ENCODE data around the gene GPR146. TPM values are rescaled to one million over a fixed set of nuclear protein-coding genes. Genes with fewer than 3 reads are reported as not detected.

GPR146 gene
- total RNA-seq, 1 experiment from 2014 or later, result 9.2 TPM

DNA sequence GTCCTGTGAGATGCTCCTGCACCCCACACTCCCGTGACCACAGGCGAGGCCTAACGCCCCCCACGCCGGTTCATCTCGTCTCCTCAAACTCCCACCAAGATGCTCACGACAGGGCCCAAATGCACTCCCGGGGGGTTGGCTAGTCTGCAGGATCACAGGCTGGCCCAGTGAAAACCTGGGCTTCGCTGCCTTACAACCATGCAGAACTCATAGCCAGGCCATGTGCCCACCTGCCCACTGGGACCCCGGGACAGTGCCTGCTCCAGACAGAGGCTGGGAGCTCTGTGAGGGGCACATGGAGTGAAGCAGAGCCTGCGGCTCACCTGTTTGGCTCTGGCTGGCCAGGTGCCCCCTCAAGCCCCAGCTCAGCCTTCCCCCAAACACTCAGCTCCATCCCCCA, 34.2 kb downstream of the GPR146 start:
- DNase-seq, result no peak
- Histone ChIP-seq H4K20me1 (ENCODE audit: insufficient read depth, low read depth, low read length) (peaks cover 45% of the 10 kb centered on the region; the same call in 1 of the 2 replicates), H3K4me2 (ENCODE audit: low read depth, low read length, poor library complexity, severe bottlenecking) (no peak overlapping the region)

DNA sequence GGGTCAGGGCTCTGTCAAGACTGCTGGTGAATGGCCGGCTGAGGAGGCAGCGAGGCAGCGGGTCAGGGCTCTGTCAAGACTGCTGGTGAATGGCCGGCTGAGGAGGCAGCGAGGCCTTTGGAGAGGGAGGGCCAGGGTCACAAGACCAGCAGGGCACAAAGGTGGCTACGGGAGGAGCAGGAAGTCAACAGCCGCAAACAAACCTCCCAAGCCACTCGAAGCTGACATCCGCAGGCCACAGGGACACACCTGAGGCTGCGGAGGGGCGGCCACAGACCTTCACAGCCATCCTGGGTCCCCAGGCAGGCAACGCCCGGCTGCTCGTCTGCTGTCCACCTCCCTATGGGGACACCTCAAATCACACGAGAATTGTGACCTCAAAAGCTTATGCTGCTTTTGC, 34.6 kb downstream of the GPR146 start:
- no peak overlapping the region for H3K4me3 ChIP-seq (ENCODE audit: low read length)
- H4K20me1 ChIP-seq (ENCODE audit: insufficient read depth, low read depth, low read length), result peaks cover 49% of the 10 kb centered on the region; the same call in 1 of the 2 replicates
- no peaks in the 10 kb centered on the region for H3K27me3 ChIP-seq (ENCODE audit: low read length)
- no peaks in the 10 kb centered on the region for H3K36me3 ChIP-seq (ENCODE audit: insufficient read depth, low read length)
- no peaks in the 10 kb centered on the region for H3K79me2 ChIP-seq (ENCODE audit: low read length)
- no peak overlapping the region for H3K9ac ChIP-seq (ENCODE audit: low read length)
- H3K4me1 ChIP-seq (ENCODE audit: low read length), result no peaks in the 10 kb centered on the region
- H3K27ac ChIP-seq (ENCODE audit: low read length), result no peak overlapping the region
- H3K4me2 ChIP-seq (ENCODE audit: low read depth, low read length, poor library complexity, severe bottlenecking), result no peak overlapping the region
- no peak overlapping the region for H2AFZ ChIP-seq (ENCODE audit: low read length)
- DNase-seq, result no peak
- no peaks in the 10 kb centered on the region for H3K9me3 ChIP-seq (ENCODE audit: low read length)
- H3K9me2 ChIP-seq (replicated peaks; ENCODE audit: insufficient read depth, low read length), result no peaks in the 10 kb centered on the region

More for the DNA sequence above, 34.2 kb downstream of the GPR146 start:
- Histone ChIP-seq H3K9me2 (replicated peaks; ENCODE audit: insufficient read depth, low read length) (no peaks in the 10 kb centered on the region), H3K4me3 (ENCODE audit: low read length) (no peak overlapping the region), H3K36me3 (ENCODE audit: insufficient read depth, low read length) (no peaks in the 10 kb centered on the region), H2AFZ (ENCODE audit: low read length) (no peak overlapping the region), H3K4me1 (ENCODE audit: low read length) (no peaks in the 10 kb centered on the region), H3K27ac (ENCODE audit: low read length) (no peak overlapping the region), H3K27me3 (ENCODE audit: low read length) (no peaks in the 10 kb centered on the region), H3K9ac (ENCODE audit: low read length) (no peak overlapping the region), H3K9me3 (ENCODE audit: low read length) (no peaks in the 10 kb centered on the region), H3K79me2 (ENCODE audit: low read length) (no peaks in the 10 kb centered on the region)

DNA sequence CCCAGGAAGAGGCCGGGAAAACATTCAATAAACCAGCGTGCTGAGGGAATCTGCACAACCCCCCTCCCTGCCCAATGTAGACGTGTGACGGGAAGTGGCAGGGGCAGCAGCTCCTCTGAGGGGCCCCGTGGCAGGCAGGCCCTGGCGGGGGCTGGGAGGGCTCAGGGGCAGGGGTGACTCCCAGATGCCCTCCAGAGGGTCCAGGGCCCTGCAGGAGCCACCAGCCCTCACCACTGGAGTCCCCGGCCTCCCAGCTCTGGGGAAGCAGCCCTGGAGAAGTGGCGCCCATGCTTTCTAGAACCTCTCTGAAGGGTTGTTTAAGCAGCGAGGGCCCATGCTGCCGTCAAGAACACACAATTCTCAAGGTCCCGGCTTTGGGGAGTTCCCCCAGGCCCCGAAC, 35.2 kb downstream of the GPR146 start:
- DNase-seq, result no peak
- no peak overlapping the region for H3K4me3 ChIP-seq (ENCODE audit: low read length)
- no peaks in the 10 kb centered on the region for H3K79me2 ChIP-seq (ENCODE audit: low read length)
- H3K9me2 ChIP-seq (replicated peaks; ENCODE audit: insufficient read depth, low read length), result no peaks in the 10 kb centered on the region
- no peaks in the 10 kb centered on the region for H3K9me3 ChIP-seq (ENCODE audit: low read length)
- H4K20me1 ChIP-seq (ENCODE audit: insufficient read depth, low read depth, low read length), result peaks cover 51% of the 10 kb centered on the region
- no peak overlapping the region for H3K4me2 ChIP-seq (ENCODE audit: low read depth, low read length, poor library complexity, severe bottlenecking)
- no peaks in the 10 kb centered on the region for H3K4me1 ChIP-seq (ENCODE audit: low read length)
- H3K27ac ChIP-seq (ENCODE audit: low read length), result no peak overlapping the region
- H3K27me3 ChIP-seq (ENCODE audit: low read length), result no peaks in the 10 kb centered on the region
- H3K9ac ChIP-seq (ENCODE audit: low read length), result no peak overlapping the region
- H2AFZ ChIP-seq (ENCODE audit: low read length), result no peak overlapping the region
- no peaks in the 10 kb centered on the region for H3K36me3 ChIP-seq (ENCODE audit: insufficient read depth, low read length)

DNA sequence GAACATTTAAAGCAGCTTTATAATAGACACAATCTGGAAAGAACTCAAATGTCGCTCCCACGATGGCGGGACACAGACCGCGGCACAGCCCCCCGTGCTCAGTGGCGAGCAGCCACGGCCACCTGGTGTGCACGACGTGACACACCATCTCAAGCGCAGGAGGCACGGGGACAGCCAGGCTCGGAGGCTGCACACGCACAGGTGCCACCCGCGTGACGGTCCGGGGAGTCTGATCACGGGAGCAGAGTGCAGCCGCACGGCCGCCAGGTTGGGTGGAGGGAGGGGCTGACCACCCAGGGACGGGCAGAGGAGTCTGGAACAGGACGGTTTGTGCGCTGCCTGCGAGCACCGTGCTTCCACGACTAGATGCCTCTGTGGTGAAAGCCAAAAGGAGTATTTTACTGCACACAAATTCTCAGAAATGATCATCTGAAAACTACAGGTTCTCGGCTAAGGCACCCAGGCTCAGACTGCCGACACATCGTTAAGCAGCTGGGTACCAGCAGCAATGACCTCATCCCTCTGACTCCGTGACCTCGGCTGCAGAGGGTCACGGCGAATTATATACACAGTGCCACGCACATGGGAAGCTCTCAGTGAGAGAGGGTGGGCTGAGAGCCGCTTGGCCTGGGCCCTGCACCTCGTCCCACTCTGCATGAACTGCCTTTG, 36.0 kb downstream of the GPR146 start:
- Histone ChIP-seq H3K36me3 (ENCODE audit: insufficient read depth, low read length) (no peaks in the 10 kb centered on the region), H4K20me1 (ENCODE audit: insufficient read depth, low read depth, low read length) (peaks cover 55% of the 10 kb centered on the region), H2AFZ (ENCODE audit: low read length) (no peak overlapping the region), H3K9me2 (replicated peaks; ENCODE audit: insufficient read depth, low read length) (no peaks in the 10 kb centered on the region), H3K27ac (ENCODE audit: low read length) (no peak overlapping the region), H3K27me3 (ENCODE audit: low read length) (no peaks in the 10 kb centered on the region), H3K79me2 (ENCODE audit: low read length) (no peaks in the 10 kb centered on the region), H3K4me3 (ENCODE audit: low read length) (no peak overlapping the region), H3K4me1 (ENCODE audit: low read length) (peaks cover 3% of the 10 kb centered on the region), H3K9ac (ENCODE audit: low read length) (no peak overlapping the region), H3K9me3 (ENCODE audit: low read length) (no peaks in the 10 kb centered on the region), H3K4me2 (ENCODE audit: low read depth, low read length, poor library complexity, severe bottlenecking) (no peak overlapping the region)
- DNase-seq, result no peak

DNA sequence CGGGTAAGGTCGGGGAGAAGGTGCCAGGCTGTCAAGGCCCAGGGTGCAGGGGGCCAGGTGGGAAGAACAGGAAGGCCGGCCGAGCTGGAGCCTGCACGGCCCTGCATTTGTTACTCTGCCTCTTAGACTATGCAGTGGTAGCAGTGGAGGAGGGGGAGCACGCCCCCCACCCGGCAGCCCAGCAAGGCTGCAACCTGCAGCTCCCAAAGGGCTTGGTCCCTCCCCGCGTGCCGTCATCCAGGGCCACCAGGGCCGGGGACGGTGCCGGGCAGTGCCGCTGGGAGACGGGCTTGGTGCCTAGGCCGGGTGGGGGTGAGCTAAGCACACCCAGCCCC, 36.5 kb downstream of the GPR146 start:
- Histone ChIP-seq H3K79me2 (ENCODE audit: low read length) (no peaks in the 10 kb centered on the region), H3K4me2 (ENCODE audit: low read depth, low read length, poor library complexity, severe bottlenecking) (no peak overlapping the region), H3K27me3 (ENCODE audit: low read length) (no peaks in the 10 kb centered on the region), H3K4me3 (ENCODE audit: low read length) (no peak overlapping the region), H2AFZ (ENCODE audit: low read length) (no peak overlapping the region), H3K27ac (ENCODE audit: low read length) (no peak overlapping the region), H3K4me1 (ENCODE audit: low read length) (peaks cover 8% of the 10 kb centered on the region), H3K9ac (ENCODE audit: low read length) (no peak overlapping the region), H3K9me3 (ENCODE audit: low read length) (no peaks in the 10 kb centered on the region), H4K20me1 (ENCODE audit: insufficient read depth, low read depth, low read length) (peaks cover 57% of the 10 kb centered on the region), H3K36me3 (ENCODE audit: insufficient read depth, low read length) (no peaks in the 10 kb centered on the region), H3K9me2 (replicated peaks; ENCODE audit: insufficient read depth, low read length) (no peaks in the 10 kb centered on the region)
- DNase-seq, result no peak

DNA sequence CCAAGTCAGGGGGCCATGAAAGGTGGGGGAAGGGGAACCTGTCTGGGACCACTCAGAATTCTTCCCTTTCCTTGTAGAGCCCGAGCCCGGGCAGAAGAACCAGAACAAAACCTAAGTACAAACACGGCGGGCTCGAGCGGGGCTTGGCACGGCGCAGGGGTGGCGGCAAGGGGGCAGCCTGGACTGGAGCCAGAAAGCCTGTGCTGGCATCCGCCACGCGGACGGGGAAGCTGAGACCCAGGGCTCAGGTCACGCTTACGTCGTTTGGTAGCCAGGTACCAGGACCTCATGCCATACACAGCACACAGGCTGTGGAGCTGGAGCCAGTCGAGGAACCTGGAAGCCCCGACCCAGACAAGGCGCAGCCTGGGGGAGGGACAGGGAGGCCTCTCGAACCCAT, 37.0 kb downstream of the GPR146 start:
- no peaks in the 10 kb centered on the region for H3K36me3 ChIP-seq (ENCODE audit: insufficient read depth, low read length)
- H3K79me2 ChIP-seq (ENCODE audit: low read length), result no peaks in the 10 kb centered on the region
- no peak overlapping the region for H3K27ac ChIP-seq (ENCODE audit: low read length)
- H3K9me2 ChIP-seq (replicated peaks; ENCODE audit: insufficient read depth, low read length), result no peaks in the 10 kb centered on the region
- no peak overlapping the region for H3K4me3 ChIP-seq (ENCODE audit: low read length)
- no peak for DNase-seq
- no peak overlapping the region for H3K9ac ChIP-seq (ENCODE audit: low read length)
- no peak overlapping the region for H3K4me2 ChIP-seq (ENCODE audit: low read depth, low read length, poor library complexity, severe bottlenecking)
- H3K9me3 ChIP-seq (ENCODE audit: low read length), result no peaks in the 10 kb centered on the region
- peaks cover 12% of the 10 kb centered on the region for H3K4me1 ChIP-seq (ENCODE audit: low read length)
- no peak overlapping the region for H2AFZ ChIP-seq (ENCODE audit: low read length)
- no peaks in the 10 kb centered on the region for H3K27me3 ChIP-seq (ENCODE audit: low read length)
- H4K20me1 ChIP-seq (ENCODE audit: insufficient read depth, low read depth, low read length), result peaks cover 56% of the 10 kb centered on the region

DNA sequence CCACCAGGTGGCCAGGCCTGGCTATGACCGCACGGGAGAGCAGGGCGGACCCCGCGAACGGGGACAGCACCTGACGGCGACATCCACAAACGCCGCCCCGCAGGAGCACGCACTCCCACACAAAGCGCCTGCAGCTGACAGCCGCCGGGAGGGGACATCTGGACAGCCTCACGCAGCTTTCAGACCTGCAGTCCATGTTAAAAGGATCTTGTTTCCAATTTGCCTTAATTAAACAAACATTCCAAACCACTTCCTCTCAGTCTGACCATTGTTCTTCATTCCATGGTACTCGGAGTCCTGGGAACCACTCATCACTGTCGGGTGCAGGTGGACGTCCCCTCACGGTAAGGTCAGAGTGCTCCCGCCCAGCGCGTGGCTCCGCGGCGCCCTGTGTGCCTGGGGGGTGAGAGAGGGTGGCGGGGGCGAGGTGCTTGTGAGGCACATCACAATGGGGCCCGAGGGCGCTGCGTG, 37.6 kb downstream of the GPR146 start:
- Histone ChIP-seq H3K9me2 (replicated peaks; ENCODE audit: insufficient read depth, low read length) (no peaks in the 10 kb centered on the region), H3K79me2 (ENCODE audit: low read length) (no peaks in the 10 kb centered on the region), H3K36me3 (ENCODE audit: insufficient read depth, low read length) (no peaks in the 10 kb centered on the region), H3K4me2 (ENCODE audit: low read depth, low read length, poor library complexity, severe bottlenecking) (no peak overlapping the region), H3K27ac (ENCODE audit: low read length) (no peak overlapping the region), H3K4me3 (ENCODE audit: low read length) (no peak overlapping the region), H2AFZ (ENCODE audit: low read length) (no peak overlapping the region), H4K20me1 (ENCODE audit: insufficient read depth, low read depth, low read length) (peaks cover 56% of the 10 kb centered on the region), H3K9me3 (ENCODE audit: low read length) (no peaks in the 10 kb centered on the region), H3K9ac (ENCODE audit: low read length) (no peak overlapping the region), H3K27me3 (ENCODE audit: low read length) (no peaks in the 10 kb centered on the region), H3K4me1 (ENCODE audit: low read length) (peaks cover 19% of the 10 kb centered on the region)
- no peak for DNase-seq

DNA sequence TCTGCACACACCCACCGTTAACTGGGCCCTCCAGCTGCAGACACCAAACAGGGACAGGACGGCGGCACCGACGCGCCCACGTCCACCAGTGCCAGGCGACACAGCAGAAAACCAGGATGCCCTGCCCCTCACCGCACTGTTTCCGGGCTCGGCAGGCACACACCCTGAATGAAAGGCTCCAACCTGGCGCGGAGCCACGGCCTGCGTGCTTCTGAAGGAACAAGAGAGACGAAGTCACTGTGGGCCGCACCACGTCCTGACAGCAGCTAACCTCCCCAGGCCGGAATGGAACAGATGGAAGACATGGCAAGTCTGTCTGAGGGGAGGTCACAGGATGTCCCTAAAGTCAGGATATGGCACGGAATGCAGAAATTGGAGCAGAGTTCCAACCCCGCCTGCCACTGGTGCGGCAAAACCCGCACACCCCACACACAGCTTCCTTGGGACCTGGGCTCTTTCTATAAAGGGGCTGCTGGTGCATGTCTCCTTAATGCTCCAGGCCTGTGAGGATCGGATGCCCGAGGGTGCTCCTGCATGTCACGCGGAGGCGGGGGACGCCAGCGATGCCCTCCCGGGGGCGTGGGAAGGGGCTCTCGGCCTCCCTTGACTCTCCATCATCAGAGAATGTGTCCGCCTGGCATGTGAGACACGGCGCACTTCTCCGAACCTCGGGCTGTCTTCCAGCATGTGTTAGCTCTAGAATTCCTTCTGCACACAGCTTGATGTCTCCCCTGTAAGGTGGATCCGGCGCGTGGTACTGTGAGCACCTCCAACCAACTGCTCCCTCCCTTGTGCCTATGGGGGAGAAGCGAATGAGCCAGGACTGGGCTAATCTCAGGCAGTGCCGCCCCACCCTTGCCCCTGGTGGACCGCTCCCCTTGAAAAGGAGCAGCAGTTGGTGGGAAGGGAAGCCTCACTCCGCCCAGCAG, 39.6 kb downstream of the GPR146 start:
- peaks cover 22% of the 10 kb centered on the region for H3K4me1 ChIP-seq (ENCODE audit: low read length)
- H3K9ac ChIP-seq (ENCODE audit: low read length), result no peak overlapping the region
- no peaks in the 10 kb centered on the region for H3K79me2 ChIP-seq (ENCODE audit: low read length)
- DNase-seq, result no peak
- no peak overlapping the region for H3K4me2 ChIP-seq (ENCODE audit: low read depth, low read length, poor library complexity, severe bottlenecking)
- H3K27ac ChIP-seq (ENCODE audit: low read length), result no peak overlapping the region
- H3K9me2 ChIP-seq (replicated peaks; ENCODE audit: insufficient read depth, low read length), result no peaks in the 10 kb centered on the region
- H4K20me1 ChIP-seq (ENCODE audit: insufficient read depth, low read depth, low read length), result peaks cover 73% of the 10 kb centered on the region
- H3K36me3 ChIP-seq (ENCODE audit: insufficient read depth, low read length), result no peaks in the 10 kb centered on the region
- H2AFZ ChIP-seq (ENCODE audit: low read length), result no peak overlapping the region
- no peak overlapping the region for H3K4me3 ChIP-seq (ENCODE audit: low read length)
- no peaks in the 10 kb centered on the region for H3K27me3 ChIP-seq (ENCODE audit: low read length)
- H3K9me3 ChIP-seq (ENCODE audit: low read length), result no peaks in the 10 kb centered on the region
